Forelimb muscle (tissue), 1 donor: ENCODE results near the gene HMOX1. TPM values are rescaled to one million over a fixed set of nuclear protein-coding genes. Genes with fewer than 3 reads are reported as not detected.
"Not testable (repeated sequence)": the region's sequence is repeated elsewhere in the genome, so short reads cannot be mapped to it uniquely, and the experiment has no call there.

Source experiments
- DNase-seq: peaks from one replicate; pipeline ENCODE4 v3.0.0-alpha.2; 2013; ENCODE audit warnings: low read depth
- polyA plus RNA-seq: library from polyadenylated mRNA; unstranded; fragments of 120-200 nt; gene quantifications from one replicate; pipeline ENCODE4 v1.2.1, GENCODE V29; 2013; ENCODE audit not compliant: insufficient read length

HMOX1 gene
- polyA plus RNA-seq, 1 donor = 12.3 TPM

GRCh38 chr22:35434061-35434710 lies 53.3 kb downstream of the HMOX1 start:
- DNase-seq = no peak

- DNase-seq = no peak
Observed at GRCh38 chr22:35435201-35435740, 54.4 kb downstream of the HMOX1 start.

- no peak for DNase-seq
Observed at GRCh38 chr22:35436421-35436820, 55.5 kb downstream of the HMOX1 start.

- DNase-seq = no peak
Observed at GRCh38 chr22:35437049-35437448, 56.2 kb downstream of the HMOX1 start.

GRCh38 chr22:35438673-35439364 lies 57.9 kb downstream of the HMOX1 start:
- DNase-seq = not testable (repeated sequence)

GRCh38 chr22:35439365-35439717 lies 58.4 kb downstream of the HMOX1 start:
- DNase-seq = no peak

GRCh38 chr22:35440129-35440528 lies 59.2 kb downstream of the HMOX1 start:
- no peak for DNase-seq

- no peak for DNase-seq
Observed at GRCh38 chr22:35441489-35442100, 60.7 kb downstream of the HMOX1 start.

GRCh38 chr22:35442471-35442870 lies 61.6 kb downstream of the HMOX1 start:
- DNase-seq = no peak

- no peak for DNase-seq
Observed at GRCh38 chr22:35443338-35443737, 62.4 kb downstream of the HMOX1 start.

Other genes with a start within 250 kb of the HMOX1 start
- gene HMGXB4, start 123.6 kb upstream of the HMOX1 start, polyA plus RNA-seq = 13.4 TPM
- 31.9 TPM for gene TOM1, start 81.2 kb upstream of the HMOX1 start, polyA plus RNA-seq
- 26.2 TPM for gene MCM5, start 19.0 kb downstream of the HMOX1 start, polyA plus RNA-seq
- gene RASD2, start 159.7 kb downstream of the HMOX1 start, polyA plus RNA-seq = 20.8 TPM
- gene MB, start 236.2 kb downstream of the HMOX1 start, polyA plus RNA-seq = 403 TPM